NCI-H1417 (cell line): ENCODE results near the gene KDM5B.
A peak's percentile ranks its signal among the peaks of the same experiment; 100 is the strongest.

Experiments used
- DNase-seq, 3 experiments: peaks; one replicate each; lab custom pipeline; 2025; lab: John Stamatoyannopoulos, UW

Gene KDM5B

DNA sequence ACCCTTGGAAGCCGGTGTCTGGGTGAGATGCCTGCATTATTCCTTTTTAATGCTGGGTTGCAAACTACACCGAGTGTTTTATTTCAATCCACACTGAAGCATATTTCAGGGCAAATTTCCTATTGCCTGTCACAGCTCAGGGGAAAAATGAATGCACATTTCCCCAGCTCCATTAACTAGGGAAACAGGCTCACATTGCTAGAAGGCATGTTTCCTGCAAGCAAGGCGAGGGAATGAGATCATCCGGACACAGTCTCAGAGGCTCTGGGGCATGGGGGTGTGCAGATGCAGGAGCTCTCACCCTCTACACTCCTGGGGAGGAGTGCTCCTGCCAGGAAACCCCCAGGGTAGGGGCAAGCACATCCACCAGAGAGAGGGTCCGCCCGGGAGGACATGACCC lies 122.6 kb downstream of the KDM5B start:
- DNase-seq: no peak

- DNase-seq: peak in 2 of 3 experiments; percentile 46 to 81
Measured at GRCh38 chr1:202684716-202685115, 123.5 kb downstream of the KDM5B start.

- no peak for DNase-seq
Measured at GRCh38 chr1:202683029-202683428, 125.2 kb downstream of the KDM5B start.

- no peak for DNase-seq
Measured at GRCh38 chr1:202682477-202682876, 125.7 kb downstream of the KDM5B start.

- no peak for DNase-seq
Measured at GRCh38 chr1:202681736-202682420, 126.3 kb downstream of the KDM5B start.

- DNase-seq: no peak
Measured at GRCh38 chr1:202680586-202681352, 127.5 kb downstream of the KDM5B start.

DNA sequence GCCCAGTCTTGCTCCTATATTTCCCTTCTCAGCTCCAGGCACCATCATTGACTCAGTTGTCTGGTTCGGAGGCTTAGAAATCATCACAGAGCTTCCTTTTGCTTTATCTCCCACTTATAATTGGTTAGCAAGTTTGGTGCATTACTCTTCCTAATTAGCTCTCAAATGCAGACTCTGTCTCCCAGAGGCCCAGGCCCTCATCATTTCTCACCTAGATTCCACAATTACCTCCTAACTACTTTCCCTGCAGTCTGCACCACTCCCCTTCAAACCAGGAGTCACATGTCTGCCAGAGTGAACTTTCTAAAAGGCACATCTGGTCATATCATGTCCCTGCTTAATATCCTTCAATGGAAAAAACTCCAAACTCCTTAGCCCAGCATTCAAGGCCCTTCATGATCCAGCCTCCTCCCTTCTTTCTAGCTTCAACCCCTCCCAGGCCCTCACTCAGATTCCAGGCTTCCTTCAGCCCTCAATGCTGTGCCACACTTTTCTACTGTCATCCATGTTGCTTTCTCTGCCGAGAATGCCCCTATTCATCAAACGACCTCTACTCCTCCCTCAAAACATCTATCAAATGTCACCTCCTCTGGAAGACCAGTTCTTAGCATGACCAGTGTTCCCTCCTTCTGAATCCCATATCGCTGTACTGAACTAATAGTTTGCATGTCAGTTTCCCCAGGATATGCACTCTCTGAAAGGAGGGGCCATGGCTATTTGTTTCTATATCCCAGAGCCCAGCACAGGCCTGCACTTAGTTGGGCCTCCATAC lies 128.6 kb downstream of the KDM5B start:
- no peak for DNase-seq

GRCh38 chr1:202677433-202677832 lies 130.8 kb downstream of the KDM5B start:
- no peak for DNase-seq
